Activated T-cell treated with anti-CD3 and anti-CD28 coated beads for 1 hour (primary cell): ENCODE results near the gene EVX1.

Source experiments
- DNase-seq: peaks from one replicate; pipeline ENCODE4 v3.0.0-alpha.2; 2020; ENCODE audit warnings: low read depth

The EVX1 gene

GRCh38 chr7:27235387-27236311, 7.0 kb upstream of the EVX1 start:
- DNase-seq, result no peak

- no peak for DNase-seq
Measured at GRCh38 chr7:27237735-27238334, 4.8 kb upstream of the EVX1 start.

- DNase-seq, result no peak
Measured at GRCh38 chr7:27238979-27239386, 3.6 kb upstream of the EVX1 start.

GRCh38 chr7:27239387-27240014, 3.1 kb upstream of the EVX1 start:
- no peak for DNase-seq

- DNase-seq, result no peak
Measured at GRCh38 chr7:27240015-27240731, 2.4 kb upstream of the EVX1 start.

- no peak for DNase-seq
Measured at GRCh38 chr7:27241189-27242056, 1.2 kb upstream of the EVX1 start.

GRCh38 chr7:27242154-27242553, 448 bp upstream of the EVX1 start:
- no peak for DNase-seq

- no peak for DNase-seq
Measured at GRCh38 chr7:27243340-27244163, 950 bp downstream of the EVX1 start.

GRCh38 chr7:27244488-27245123, 2.0 kb downstream of the EVX1 start:
- no peak for DNase-seq

- no peak for DNase-seq
Measured at GRCh38 chr7:27245124-27245797, 2.7 kb downstream of the EVX1 start.

- DNase-seq, result no peak
Measured at GRCh38 chr7:27245798-27246691, 3.4 kb downstream of the EVX1 start.

- no peak for DNase-seq
Measured at GRCh38 chr7:27247000-27247399, 4.4 kb downstream of the EVX1 start.

GRCh38 chr7:27247452-27248426, 5.1 kb downstream of the EVX1 start:
- no peak for DNase-seq

GRCh38 chr7:27248427-27248806, 5.8 kb downstream of the EVX1 start:
- DNase-seq, result no peak

GRCh38 chr7:27248911-27249723, 6.5 kb downstream of the EVX1 start:
- no peak for DNase-seq
